ENCODE measurements around the gene GGT1. TPM values are rescaled to one million over a fixed set of nuclear protein-coding genes. Genes with fewer than 3 reads are reported as not detected.
A peak's percentile ranks its signal among the peaks of the same experiment; 100 is the strongest.
"Not testable (repeated sequence)": the region's sequence is repeated elsewhere in the genome, so short reads cannot be mapped to it uniquely, and the experiment has no call there.

Gene GGT1
- total RNA-seq = 1 to 10 TPM; 1.6 to 6.2 (median 3.6) TPM
- polyA plus RNA-seq = 1 to 10 TPM; 1.7 to 3.5 TPM
- long read RNA-seq, donor 1, partial matches to known transcripts = 0 of 6 reads
- long read RNA-seq, donor 1, other reads (novel, unspliced or antisense) = 6 of 6 reads
- long read RNA-seq, donor 2, partial matches to known transcripts = 13 of 13 reads
- long read RNA-seq, donor 2, other reads (novel, unspliced or antisense) = 0 of 13 reads
- long read RNA-seq, donor 3, partial matches to known transcripts = 1 of 11 reads
- long read RNA-seq, donor 3, other reads (novel, unspliced or antisense) = 10 of 11 reads

DNA sequence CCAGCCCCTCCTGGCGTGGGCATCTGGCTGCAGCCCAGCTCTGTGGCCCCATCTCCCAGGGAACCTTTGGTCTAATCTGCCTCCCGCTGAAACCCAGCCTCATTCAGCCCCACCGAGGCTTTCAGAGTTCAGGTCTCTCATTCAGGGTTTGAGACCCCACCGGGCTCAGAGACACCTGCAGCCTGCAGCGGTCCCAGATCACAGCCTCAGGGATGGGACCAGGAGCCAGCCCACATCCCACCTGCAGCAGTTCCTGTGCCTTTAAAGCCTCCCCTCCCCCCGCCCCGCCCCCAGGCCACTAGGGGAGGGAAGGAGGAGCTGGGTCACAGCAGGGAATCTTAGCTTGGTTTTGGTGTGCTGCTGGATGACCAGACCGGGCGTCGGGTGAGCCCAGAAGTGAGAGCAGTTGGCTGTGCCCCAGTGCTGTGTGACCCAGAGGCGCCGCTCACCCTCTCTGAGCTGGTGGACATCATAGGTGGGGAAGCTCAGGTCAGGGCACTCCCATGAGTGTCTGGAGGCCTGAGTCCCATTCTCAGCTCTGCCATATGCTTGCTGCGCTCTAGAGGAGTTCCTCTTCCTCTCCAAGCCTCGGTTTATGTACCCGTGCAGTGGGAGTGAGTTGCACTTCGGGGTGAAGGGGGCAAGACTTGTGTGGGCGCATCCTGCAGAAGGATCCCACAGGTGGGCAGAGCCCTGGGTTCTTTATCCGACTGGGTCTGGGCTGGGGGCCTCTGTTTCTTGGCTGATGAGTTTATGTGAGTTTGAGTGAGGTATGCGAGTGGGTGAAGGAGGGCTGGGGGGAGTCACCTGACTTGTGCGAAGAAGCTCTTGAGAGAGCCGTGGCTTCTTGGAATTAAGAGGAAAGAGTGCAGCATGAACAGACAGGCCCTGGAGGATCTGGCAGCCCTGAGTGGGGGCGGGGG, at the start of gene GGT1:
GGT1 (plus strand) TSS at position 347 of the 923 bp plus-strand sequence. CDS start 7,889 bp downstream, outside the sequence.
- H3K4me3 ChIP-seq = not testable (repeated sequence)

GRCh38 chr22:24553597-24554312, 49.2 kb upstream of the GGT1 start:
- intact Hi-C loops (cut with DNase I) = no loop called here
- Histone ChIP-seq H3K27me3 (no peaks in the 10 kb centered on the region), H3K27ac (peak overlapping the region in 1 of 2 donors; percentile 92), H3K4me3 (peak overlapping the region; percentile 90), H3K36me3 (no peaks in the 10 kb centered on the region), H3K4me1 (ENCODE audit: insufficient read depth) (peaks cover 12% of the 10 kb centered on the region), H3K9me3 (no peaks in the 10 kb centered on the region)
- no peak for TF ChIP-seq POLR2A (IDR thresholded peaks at IDR 0.05)
- peak in 4 of 5 donors; percentile 28 to 52 (median 41) for DNase-seq
- WGBS, 3 donors = 11 to 20% (median 12%) methylated on average over 11 to 12 of the region's 12 CpGs

More for the DNA sequence above, at the start of gene GGT1:
- H3K36me3 ChIP-seq; intact Hi-C loops (cut with DNase I); H3K4me1 ChIP-seq (ENCODE audit: insufficient read depth); H3K9me3 ChIP-seq; DNase-seq; H3K27me3 ChIP-seq; H3K27ac ChIP-seq: not testable (repeated sequence)
- WGBS, 3 donors = 46 to 58% (median 51%) methylated on average over 20 to 22 of the region's 22 CpGs

DNA sequence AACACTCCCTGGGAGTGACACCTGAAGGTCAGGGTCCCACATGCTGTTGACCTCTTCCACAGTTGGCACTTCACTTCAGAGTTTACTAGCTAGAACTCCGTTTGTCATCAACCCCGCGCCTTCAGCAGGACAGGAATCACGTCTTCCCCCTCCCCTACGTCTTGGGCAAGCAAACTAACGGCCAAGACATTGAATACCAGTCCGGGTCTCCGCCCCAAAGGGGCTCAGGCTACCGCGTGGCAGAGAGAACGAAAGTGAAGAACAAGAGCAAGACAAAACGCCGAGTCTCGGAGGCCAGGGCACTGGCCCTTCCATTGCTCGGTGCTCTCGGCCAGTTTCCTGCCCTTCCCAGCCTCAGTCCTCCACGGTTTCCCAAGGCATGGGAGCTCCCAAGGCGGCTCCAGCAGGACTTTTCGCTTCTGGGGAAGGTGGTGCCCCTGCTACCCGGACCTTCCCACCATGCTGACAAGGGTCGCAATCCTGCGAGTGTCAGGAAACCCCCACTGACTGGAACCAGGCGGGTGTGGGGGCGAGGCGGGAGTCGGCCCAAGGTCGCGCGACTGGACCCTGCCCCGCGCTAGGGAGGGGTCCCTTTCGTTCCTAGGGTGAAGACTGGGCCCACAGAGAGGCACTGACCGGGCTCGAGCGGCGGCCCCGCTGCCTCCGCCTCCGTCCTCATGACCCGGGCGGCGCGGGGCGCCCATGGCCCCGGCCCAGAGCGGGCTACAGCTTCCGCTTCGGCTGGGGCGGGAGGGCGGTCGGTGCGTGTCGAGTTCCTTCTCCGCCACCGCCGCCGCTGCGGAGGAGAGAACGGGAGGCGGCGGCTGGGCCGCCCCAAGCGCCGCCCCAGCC, 48.5 kb upstream of the GGT1 start, which contains the start of gene GUCD1:
GUCD1 (minus strand) TSS at position 826 of the 852 bp plus-strand sequence; CDS start at position 679, 147 bp downstream.
- TF ChIP-seq EP300 (IDR thresholded peaks at IDR 0.05) (no peak), POLR2A (IDR thresholded peaks at IDR 0.05) (peak; percentile 74)
- Histone ChIP-seq H3K4me1 (ENCODE audit: insufficient read depth) (peaks cover 12% of the 10 kb centered on the region), H3K4me3 (peak within 1 kb of the TSS; percentile 90), H3K36me3 (no peaks in the 10 kb centered on the region), H3K27ac (peak within 1 kb of the TSS; percentile 88 to 92), H3K9me3 (no peaks in the 10 kb centered on the region), H3K27me3 (no peaks in the 10 kb centered on the region)
- 0% methylated on average over 30 to 64 of the region's 64 CpGs for WGBS, 3 donors
- peak in 1 of 5 donors; percentile 26 for DNase-seq
- intact Hi-C loops (cut with DNase I) = no loop called here

DNA sequence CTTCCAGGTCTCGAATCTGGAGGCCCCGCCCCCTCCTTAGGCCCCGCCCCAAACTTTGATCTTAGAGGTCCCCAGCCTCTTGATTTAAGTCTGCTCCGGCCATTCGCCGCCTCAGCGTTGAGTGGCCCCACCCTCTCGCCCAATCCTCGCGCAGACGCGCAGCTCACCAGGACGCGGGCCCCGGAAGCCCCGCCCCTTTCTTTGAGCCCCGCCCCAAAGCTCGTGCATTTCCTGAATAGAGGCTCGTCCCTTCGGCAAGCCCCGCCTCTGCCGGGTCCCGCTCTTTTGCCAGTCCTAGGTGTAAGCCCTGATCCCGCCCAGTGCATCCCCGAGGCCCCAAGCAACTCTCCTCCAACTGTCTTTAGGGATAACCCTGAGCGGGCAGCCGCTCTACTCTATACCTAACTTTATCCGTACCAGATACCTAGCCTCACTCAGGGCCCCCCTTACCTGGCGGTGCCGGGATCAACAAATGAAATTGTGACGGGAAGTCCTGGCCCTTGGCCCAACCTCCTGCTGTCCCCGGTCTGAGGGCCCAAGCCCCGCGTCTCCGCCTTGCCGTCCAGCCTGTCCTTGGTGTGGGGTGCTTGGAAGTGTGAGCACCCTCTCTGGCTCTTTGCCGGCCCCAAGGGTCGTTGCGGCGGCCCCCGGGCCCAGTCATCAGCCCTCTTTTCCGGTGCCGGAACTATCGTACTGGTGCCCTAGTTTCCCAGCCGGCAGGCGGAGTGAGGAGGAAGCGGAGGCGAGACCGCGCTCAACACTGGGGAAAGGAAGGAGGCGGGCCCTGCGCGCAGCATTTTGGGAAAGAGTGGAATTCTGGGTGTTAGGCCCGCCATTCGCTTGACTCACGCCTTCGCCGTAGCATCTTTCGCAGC, 47.6 kb upstream of the GGT1 start, which contains the start of gene SNRPD3:
SNRPD3 (plus strand) TSS at position 835 of the 875 bp plus-strand sequence. CDS start 1,676 bp downstream, outside the sequence.
- TF ChIP-seq POLR2A (IDR thresholded peaks at IDR 0.05) (peak; percentile 61), EP300 (IDR thresholded peaks at IDR 0.05) (peak; percentile 71)
- TF ChIP-seq, protein P1, sequence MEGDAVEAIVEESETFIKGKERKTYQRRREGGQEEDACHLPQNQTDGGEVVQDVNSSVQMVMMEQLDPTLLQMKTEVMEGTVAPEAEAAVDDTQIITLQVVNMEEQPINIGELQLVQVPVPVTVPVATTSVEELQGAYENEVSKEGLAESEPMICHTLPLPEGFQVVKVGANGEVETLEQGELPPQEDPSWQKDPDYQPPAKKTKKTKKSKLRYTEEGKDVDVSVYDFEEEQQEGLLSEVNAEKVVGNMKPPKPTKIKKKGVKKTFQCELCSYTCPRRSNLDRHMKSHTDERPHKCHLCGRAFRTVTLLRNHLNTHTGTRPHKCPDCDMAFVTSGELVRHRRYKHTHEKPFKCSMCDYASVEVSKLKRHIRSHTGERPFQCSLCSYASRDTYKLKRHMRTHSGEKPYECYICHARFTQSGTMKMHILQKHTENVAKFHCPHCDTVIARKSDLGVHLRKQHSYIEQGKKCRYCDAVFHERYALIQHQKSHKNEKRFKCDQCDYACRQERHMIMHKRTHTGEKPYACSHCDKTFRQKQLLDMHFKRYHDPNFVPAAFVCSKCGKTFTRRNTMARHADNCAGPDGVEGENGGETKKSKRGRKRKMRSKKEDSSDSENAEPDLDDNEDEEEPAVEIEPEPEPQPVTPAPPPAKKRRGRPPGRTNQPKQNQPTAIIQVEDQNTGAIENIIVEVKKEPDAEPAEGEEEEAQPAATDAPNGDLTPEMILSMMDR (IDR thresholded peaks at IDR 0.05) = peak in 2 of 3 donors; percentile 54 to 66

More for the DNA sequence above, 47.6 kb upstream of the GGT1 start, which contains the start of gene SNRPD3:
- no peaks in the 10 kb centered on the region for H3K27me3 ChIP-seq
- H3K4me3 ChIP-seq = peak within 1 kb of the TSS; percentile 90
- no peaks in the 10 kb centered on the region for H3K36me3 ChIP-seq
- WGBS, 3 donors = 0 to 1% (median 0%) methylated on average over 53 to 59 of the region's 59 CpGs
- peak within 1 kb of the TSS; percentile 88 to 92 for H3K27ac ChIP-seq
- no peaks in the 10 kb centered on the region for H3K9me3 ChIP-seq
- H3K4me1 ChIP-seq (ENCODE audit: insufficient read depth) = peaks cover 12% of the 10 kb centered on the region
- peak; percentile 100 for DNase-seq
- intact Hi-C loops (cut with DNase I) = no loop called here
